NCI-H1105 treated with DMSO at 0.1 percent for 48 hours (cell line): ENCODE data around the gene JMJD7.

Source experiments
- DNase-seq: peaks from one replicate; lab custom pipeline; 2025; lab: John Stamatoyannopoulos, UW

JMJD7 gene

DNA sequence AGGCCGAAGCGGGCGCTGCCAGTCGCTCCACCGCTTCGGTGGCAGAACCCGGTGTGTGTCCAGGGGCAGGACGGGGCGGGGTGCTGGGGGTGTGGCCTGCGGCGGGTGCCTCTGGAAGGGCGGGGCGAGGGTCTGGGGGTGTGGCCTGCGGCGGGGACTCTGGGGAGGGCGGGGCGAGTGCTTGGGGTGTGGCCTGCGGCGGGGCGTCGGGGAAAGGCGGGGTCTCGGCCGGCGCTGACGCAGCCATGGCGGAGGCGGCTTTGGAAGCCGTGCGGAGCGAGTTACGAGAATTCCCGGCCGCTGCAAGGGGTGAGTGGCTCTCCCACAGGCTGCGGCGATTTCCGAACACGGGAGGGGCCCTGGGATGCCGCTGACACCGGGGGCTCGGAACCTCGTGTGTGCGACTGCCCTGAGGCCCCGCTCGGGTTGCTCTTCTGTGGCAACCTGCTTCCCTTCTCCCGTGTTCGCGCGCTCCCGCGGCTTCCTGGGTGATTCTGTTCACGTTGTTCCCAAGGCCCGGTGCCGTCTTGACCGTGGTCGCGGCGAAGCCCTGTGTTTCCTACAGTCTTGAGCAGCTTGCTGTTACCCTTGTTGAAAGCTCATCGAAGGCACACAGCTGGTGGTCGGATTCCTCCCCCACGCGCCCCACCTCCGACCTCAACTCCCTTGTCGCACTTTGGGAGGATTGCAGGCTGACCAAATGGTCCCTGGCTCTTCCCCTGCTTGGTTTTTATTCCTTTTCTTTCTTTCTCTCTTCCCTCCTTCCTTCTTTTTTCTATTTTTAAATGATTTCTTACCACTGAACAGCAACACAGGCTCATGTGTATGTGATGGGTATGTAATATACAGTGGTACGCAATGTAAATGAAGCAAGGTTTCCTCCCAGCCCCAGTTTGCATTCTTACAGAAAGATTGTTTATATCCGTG is at the start of gene JMJD7:
Gene JMJD7, plus strand, starts transcription at position 213 of the 927 bp plus-strand sequence. Its CDS starts 33 bp downstream, at position 246.
- DNase-seq = peak; percentile 45

DNA sequence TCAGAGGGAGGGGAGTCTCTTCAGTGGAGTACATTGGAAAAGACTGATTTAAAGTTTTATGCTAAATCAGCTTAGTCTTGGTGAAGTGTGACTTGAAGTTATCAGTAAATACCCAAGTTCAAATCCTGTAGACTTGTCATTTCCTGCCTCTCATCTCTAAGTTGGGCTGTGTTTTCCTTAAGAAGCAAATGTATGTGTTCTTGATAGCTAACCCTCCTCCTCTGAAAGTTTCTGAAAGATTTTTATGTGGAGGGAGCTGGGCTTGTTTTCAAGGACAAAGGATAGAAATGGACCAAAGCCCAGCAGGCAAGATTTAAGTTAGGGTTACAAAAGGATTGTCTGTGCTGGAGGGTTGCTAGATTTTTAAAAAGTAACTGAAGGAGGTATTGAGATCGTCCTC is 49.4 kb upstream of the JMJD7 start:
- DNase-seq = no peak

DNA sequence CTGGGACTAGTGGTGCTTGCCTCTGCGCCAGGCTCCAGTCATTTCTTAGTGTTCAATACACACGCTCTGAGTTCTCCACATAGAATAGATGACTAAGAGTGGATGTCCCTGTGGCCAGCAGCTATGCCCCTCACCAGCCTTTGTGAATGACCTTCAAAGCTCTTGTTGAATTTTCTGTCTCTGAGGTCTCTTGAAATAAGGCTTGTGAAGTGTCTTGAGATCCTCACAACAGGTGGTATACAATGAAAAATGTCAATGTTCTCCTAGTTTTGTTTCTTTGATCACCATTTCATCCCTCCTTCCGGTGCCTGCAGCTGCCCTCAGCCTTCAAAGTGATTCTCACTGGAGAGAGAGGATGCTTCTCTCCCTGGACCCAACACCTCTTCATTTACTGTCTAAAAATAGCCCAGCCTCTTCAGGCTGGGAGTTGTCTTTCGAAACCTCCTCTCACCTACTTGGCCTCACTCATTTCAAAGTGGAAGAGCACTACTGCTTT is 48.2 kb upstream of the JMJD7 start:
- DNase-seq = no peak

DNA sequence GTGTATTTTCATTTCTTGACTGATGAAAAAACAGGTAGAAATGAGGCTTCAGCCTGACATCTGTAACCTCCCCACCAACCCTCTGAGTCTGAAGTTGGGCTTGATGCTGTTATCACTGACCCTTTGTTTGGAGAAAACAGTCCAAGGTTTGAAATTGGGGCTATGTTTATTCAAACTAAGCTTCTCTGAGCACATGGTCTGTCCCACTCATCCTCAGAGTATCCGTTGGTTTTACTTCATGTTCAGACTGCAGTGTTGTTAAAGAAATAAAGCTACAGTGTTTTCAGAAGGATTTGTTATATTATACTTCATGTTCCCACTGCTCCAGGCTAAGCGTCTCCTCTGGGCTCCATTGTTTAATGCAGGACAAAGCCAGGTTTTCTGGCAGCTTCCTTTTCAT is 47.6 kb upstream of the JMJD7 start:
- DNase-seq = no peak

DNA sequence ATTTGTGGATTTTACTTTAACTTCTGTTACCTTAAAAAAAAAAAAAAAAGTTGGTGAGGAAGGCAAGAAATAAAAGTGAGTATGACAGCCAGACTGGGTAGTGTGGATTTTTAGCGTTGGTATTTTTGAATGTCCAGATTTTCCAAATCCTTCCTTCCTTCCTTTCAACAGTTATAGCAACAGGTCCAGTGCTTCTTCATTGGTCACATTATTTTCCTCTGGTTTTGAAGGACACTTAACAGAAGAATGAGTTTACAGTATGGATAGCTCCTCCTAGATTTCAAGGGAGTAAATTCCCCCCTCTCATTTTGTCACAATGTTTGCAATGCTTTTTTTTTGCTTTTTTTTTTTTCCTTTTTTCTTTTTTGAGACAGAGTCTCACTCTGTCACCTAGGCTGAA is 47.2 kb upstream of the JMJD7 start:
- DNase-seq = no peak

DNA sequence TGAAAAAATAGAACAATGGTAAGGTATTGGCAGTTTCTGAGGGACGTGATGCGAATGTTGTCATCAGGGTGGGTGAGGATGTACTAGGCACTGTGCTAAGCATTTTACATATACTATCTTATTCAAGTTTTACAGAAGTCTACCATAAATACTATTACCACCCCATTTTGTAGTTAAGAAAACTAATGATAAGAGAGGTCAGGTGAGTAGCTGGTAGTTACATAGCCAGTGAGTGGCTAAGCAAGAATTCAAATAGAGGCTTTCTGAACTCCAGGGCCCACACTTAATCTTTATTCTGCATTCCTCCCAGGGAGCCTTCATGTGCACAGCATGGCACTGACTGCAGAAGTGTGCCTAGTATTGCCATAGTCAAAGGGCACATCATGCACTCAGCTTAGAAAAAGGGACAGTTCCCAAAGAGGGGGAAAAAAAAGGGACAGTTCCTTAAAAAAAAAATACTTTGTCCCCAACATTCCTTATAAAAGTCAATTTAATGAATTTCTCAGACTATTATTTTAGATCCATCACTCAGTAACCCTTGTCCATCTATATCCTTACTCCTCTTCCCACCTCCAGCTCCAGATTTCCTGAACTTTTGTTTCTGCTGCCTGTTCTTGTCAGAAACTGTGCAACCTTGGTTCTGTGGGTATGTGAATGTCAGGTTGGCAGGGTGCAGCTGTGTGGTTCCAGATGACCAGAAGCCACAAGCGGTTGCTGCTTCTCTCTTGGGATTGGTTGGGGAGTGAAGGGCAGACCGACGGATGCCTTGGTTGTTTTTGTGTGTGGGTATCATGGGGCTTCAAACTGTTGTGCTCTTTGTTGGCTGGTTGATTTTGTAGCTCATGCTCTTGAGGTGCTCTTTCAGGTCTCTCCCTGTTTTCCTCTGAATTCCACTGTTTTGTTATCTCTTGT is 45.3 kb upstream of the JMJD7 start:
- DNase-seq = no peak

DNA sequence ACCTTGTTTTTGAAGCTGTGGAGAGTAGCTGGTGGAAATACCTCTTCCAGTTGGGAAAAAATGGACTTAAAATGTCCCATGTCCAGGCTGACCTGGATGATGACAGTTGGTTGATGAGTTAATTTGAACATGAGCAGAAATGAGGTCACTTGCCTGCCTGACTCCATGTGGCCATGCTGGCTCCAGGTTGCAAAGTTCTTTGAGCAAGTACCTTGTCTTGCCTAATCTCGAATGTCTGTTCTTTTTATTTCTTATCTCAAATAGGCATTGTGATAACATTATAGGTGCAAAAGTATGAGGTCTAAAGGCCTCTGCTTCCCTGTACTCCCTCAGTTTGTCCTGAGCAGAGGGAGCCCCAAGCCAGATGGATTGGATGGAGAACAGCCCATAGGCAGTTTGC is 44.6 kb upstream of the JMJD7 start:
- DNase-seq = no peak

DNA sequence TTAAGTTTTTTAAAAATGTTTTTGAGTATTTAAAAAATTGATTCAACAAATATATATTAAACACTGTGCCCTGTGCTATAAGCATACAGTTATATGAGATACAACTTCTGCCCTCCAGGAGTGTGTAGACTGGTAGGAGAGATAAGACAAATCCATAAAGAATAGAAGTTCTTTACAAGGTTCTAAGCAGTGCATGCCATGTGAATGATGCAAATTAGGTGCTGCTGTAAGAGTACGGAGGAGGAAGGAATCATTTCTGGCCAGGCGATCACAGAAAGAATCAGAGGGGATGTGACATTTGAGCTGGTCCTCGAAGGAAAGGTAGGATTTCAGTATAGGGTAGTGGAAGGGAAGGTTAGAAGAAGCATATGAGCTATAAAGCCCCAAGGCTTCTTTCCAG is 39.6 kb upstream of the JMJD7 start:
- DNase-seq = no peak

DNA sequence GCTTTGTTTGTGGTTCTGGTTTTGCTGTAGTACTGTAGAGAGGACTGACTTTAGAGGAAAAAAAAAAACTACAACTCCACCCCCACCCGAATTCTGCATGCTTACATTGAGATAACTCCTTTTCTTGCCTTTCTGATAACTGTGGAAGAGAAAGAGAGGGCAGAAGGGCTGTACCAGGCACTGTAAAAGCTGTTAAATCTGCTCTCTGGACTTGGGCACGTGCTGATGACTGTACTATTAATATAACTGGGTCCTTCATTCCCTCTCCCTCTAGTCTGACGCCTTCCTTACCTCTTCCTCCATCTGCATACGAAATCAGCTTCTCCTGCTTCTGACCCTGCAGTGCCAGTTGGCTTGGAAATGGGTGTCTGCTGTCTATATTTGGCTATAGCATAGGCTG is 38.7 kb upstream of the JMJD7 start:
- no peak for DNase-seq

DNA sequence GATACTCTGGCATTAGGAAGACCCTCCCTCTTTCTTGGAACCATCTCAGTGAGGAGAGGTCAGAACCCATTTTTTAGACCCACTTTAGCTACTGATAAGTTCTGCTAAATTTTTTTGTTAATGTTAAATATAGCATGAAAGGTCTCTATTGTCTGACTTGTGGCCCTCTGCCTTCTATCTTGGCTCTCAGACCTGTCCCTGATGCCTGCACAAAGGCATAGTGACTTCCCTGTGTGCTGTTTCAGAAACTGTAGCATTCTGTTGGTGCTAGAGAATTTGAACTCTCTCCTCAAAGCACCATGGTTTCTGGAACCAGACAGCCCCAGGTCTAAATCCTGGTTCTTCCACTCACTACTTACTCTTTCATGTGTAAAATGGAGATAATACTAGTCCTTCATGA is 38.2 kb upstream of the JMJD7 start:
- no peak for DNase-seq

DNA sequence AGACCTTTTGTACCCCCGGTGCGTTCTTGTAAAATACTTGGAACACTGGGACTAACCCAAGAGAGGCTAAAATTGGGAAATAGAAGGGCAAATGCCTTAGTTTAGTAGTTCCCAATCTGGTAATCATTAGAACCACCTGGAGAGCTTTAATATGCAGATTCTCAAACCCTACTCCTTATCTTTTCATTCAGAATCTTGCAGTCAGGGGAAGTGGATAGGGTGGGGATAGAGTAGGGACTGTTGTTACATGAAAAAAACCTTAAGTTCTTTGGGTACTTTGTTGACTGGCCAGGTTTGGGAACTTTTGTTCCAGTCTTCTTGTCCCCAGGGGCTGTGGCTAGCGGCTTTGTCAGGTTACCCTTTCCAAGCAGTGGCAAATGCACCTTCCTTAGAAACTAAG is 37.7 kb upstream of the JMJD7 start:
- no peak for DNase-seq

DNA sequence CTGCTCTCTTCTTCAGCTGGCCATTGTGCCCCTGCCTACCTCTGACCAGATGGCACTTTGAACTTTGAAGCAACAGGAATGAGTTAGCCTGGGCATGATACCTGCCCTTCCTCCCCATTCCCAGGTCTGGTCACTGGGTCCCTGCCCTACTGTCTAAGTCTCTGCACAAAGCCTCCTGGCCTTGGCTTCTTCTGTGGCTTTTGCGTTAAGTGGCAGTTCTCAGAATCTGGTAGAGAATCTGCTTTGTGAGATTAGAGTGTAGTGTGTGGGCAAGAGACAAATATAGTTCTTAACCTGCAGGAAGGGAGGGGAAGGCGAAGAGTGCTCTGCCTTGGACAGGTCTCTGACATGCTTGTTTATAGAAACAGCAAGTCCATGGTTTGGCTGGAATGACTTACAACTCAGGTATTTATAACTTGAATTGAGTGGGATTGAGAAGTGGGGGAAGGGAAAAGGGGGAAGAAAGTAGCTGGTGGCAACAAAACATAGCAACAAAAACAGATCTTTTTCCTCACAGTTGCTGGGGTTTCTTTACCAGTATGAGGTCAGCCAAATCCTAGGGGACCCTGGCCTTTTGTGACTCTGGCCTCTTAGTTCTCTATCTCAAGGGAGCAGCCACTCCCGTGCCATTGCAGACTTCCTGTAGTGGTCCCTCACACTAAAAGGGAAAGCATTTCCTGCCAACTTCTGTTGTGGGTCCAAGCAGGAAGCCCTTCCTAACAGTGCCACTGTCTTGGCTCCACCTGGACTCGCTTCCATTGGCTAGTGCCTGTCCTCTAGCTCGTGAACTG is 36.9 kb upstream of the JMJD7 start:
- no peak for DNase-seq

DNA sequence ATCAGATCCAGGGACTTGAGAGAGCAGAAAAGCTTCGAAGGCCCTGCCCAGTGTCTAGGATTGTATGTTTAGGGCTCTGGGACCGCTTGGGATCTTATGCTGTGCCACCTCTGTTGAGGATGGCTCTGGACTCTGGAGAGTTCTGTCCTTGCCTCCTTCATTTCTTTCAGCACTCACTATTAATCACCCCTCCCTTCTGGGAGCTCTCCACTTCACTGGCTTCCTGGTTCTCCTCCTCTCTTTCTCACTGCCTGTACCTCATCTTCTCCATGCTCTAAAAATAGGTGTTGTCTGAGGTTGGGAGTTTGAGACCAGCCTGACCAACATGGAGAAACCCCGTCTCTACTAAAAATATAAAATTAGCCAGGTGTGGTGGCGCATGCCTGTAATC is 36.4 kb upstream of the JMJD7 start:
- DNase-seq = no peak

DNA sequence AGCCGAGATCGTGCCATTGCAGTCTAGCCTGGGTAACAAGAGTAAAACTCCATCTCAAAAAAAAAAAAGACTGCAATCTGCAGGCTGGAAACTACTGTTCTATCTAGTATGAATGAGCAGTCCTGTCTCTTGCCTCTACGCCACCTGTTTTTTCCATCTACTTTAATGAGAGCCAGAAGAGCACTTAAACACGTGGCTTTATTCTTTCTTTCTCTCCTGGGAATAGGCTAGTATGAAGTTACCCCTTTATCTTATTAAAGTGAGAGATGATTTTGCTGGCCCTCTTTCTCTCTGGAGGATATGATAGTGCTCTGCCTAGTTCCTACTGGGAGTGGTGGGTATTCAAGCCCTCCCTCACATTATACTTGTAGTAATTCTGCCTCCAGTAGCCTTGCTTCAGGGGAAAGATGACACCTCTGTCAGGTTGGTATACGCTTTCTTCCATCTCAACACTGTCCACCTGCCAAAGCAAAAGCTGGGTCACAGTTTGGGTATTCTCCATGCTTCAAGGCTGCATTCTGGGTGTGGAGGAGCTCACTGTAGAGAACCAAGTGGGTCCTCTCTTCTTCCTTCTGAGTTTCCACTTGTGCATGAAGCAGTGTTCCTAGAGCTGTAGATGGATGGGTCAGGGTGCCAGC is 35.8 kb upstream of the JMJD7 start:
- no peak for DNase-seq

DNA sequence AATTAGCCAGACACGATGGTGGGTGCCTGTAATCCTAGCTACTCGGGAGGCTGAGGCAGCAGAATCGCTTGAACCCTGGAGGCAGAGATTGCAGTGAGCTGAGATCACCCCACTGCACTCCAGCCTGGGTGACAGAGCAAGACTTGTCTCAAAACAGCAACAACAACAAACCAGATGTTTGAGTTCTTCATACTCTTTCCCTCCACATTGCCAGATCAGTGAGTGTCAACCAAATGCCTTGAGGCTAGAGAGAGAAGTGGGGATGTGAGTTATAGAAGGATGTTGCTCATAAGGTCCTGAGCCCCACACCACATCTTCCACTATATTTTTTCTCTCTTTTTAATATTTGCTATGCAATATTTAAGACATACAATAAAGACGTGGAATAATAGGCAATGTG is 33.8 kb upstream of the JMJD7 start:
- DNase-seq = no peak

DNA sequence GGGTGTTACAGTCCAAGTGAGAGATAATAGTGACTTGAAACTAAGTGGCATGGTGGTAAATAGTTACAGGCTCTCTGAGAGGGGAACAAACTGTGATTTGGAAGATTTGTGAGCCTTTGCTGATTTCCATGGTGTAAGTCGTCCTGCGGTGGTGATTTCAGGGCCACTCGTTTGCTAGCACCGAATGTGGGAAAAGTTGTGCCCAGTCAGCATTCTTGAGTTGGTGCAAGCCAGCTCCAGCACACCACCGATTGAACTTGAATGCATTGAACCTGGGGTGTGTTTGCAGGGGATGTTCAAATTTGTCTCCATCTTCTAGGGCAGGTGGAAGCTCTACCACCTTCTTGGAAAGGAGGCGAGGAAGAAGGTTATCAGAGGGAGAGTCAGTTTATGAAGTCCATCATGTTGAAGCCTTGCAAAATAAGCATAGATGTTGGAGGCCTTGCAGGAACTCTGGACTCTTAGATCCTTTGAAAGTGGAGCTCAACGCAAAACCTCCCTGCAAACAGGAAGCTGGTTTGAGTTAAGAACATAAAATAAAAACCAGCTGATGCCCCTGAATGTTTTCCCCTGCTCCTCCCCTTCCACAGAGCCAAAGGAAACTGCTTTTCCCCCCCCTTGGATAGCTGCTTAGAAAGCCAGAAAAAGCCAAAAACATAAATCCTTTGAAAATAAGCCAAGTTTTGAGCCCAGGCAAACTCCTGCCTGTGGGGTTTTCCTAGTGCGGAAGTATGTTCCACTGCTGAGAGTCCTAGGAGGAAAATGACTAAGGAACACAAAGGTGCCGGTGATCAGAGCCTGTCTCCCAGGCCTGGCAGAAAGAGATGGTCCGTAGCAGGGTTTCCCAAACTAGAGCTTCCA is 31.7 kb upstream of the JMJD7 start:
- DNase-seq = no peak

DNA sequence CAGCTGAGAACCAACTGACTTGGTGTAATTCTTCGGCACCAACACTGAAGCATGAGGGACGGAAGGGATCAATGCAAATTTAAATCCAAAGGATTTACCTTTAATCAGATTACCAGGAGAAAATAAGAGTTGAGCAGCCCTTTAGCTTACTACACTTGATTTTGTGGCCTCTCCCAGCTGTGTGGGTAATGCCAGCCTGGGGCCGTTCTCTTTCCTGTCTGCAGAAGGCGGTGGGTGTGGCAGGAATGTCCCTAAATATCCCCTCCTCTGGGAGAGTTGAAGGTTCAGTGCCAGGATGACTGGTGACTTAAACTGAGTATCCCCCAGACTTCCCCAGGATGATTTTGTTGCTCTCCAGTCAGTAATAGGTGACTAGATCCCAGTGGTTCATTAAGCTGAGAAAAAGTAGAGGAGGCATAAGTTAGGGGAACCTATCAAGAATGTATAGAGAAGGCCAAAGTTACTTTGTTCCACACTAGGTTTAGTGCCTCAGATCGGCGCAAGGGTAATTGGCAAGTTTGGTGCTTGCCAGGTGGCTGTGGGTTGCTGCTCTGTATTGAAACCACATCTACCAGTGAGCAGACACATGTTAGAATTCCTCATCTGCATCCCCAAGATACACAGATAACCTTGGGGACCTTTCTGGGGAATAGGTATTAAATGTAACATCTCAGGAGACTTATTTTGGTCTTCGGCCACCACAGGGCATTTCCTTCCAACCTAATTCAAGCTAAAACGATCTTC is 30.5 kb upstream of the JMJD7 start:
- no peak for DNase-seq

DNA sequence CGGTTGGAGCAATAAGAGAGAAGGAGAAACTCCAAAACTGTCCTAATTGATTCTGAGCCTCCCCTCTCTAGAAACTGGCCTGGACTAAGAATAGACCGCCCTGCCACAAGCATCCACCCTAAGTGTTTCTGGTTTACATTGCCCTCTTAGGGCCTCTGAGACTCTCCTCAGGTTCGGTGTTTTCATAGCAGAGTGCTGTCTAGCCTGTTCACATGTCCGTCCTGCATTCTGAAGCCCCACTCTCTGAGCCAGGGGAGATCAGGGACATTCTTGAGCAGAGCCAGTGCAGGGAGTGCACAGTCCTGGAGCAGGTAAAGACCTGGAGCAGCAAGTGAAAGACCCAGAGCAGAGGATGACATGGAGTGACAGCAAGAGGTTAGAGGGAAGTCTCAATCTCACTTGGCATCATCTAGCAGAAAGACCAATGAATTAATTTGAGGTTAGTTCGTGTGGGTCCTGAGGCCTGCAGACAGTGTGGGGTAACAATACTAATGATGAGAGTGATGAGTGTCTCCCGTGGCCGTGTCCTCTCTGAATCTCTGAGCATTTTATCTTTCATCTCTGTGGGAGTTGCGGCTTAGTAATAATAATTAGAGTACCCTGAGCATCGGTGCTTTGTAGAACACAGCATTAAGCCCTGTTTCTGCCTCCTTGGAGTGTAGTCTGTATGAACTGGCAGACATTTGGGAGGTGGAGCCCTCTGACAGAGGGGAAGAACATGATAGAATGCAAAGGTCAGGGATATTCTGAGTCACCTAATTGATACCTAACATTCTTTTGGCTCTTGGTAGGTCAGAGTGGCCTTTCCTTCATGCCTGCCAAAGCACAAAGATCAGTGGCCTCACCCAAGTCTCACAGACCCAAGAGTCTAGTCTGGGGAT is 29.0 kb upstream of the JMJD7 start:
- no peak for DNase-seq

DNA sequence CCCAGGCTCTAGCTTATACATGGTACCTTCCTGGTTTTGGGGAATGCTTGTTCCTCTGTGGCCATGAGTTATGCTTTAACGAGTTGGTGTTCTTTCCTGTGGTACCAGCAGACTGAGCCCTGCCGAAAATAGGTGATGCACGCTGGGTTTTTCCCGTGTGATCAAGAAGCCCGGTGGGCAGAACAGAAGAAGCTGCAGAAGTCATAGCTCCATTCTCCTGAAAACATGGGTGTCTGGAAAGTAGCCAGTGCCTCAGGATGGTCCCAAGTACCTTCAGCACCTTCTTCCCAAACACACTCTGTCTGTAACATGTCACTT is 28.4 kb upstream of the JMJD7 start:
- DNase-seq = no peak
